Panc1 (cell line): ENCODE results near the gene MEIS3. TPM values are rescaled to one million over a fixed set of nuclear protein-coding genes. Genes with fewer than 3 reads are reported as not detected.

ENCODE experiments used
- ATAC-seq: fragments of 200-7000 bp; cut with Tn5 transposase; 2 replicates; pipeline ENCODE4 v1.9.1; 2020; ENCODE audit warnings: mild to moderate bottlenecking, moderate library complexity
- BruUV-seq: library from RNA; stranded (reverse); fragments of 400-500 nt; replicated peaks from 2 replicates; lab custom pipeline; 2021; lab: Mats Ljungman, UMichigan
- CTCF ChIA-PET: fragments of 300-600 bp; sonication (Branson Sonifier 250); formaldehyde crosslinking; loops from one replicate; lab custom pipeline; 2022; ENCODE audit warnings: antibody characterized with exemption; lab: Charles Lee
- POLR2A ChIA-PET: fragments of 300-600 bp; sonication (Branson Sonifier 250); formaldehyde crosslinking; loops from one replicate; lab custom pipeline; 2022; ENCODE audit warnings: antibody characterized with exemption; lab: Charles Lee
- DNase-seq: peaks from one replicate; pipeline ENCODE4 v3.0.0-alpha.2; 2010; ENCODE audit warnings: low read depth, low spot score
- H3K27ac ChIP-seq: 2 replicates; pipeline ENCODE4 v1.5.1; 2011; ENCODE audit warnings: mild to moderate bottlenecking, low read length, inconsistent platforms
- H3K27me3 ChIP-seq: fragments of 200-500 bp; sonication (Bioruptor generic); 2 replicates; pipeline ENCODE4 v1.6.0; 2014; ENCODE audit warnings: low read length, inconsistent platforms; ENCODE audit not compliant: control insufficient read depth, insufficient read depth
- H3K36me3 ChIP-seq: fragments of 200-500 bp; sonication (Bioruptor generic); 2 replicates; pipeline ENCODE4 v1.5.1; 2014; ENCODE audit warnings: inconsistent platforms, mild to moderate bottlenecking, low read length, moderate library complexity; ENCODE audit not compliant: control insufficient read depth, insufficient read depth
- H3K4me1 ChIP-seq: 2 replicates; pipeline ENCODE4 v1.5.1; 2011; ENCODE audit warnings: inconsistent platforms, mild to moderate bottlenecking, low read length, moderate library complexity; ENCODE audit not compliant: control insufficient read depth, insufficient read depth
- H3K4me3 ChIP-seq, 2 experiments: 2 replicates each; pipeline ENCODE4 v1.5.1; 2011 to 2012; ENCODE audit warnings: low read depth in 2 of 2, low read length in 2 of 2, mild to moderate bottlenecking in 2 of 2, inconsistent platforms in 1 of 2, moderate library complexity in 1 of 2
- H3K9me3 ChIP-seq: fragments of 200-500 bp; sonication (Bioruptor generic); 2 replicates; pipeline ENCODE4 v1.5.1; 2014; ENCODE audit warnings: low read depth, mild to moderate bottlenecking, inconsistent platforms, low read length, moderate library complexity; ENCODE audit not compliant: control insufficient read depth, insufficient read depth
- CTCF ChIP-seq: fragments of 450-650 bp; IDR thresholded peaks from 2 replicates; pipeline ENCODE4 v1.5.1; 2017; ENCODE audit warnings: mild to moderate bottlenecking
- POLR2AphosphoS5 ChIP-seq: IDR thresholded peaks from 2 replicates; pipeline ENCODE4 v1.6.1; 2012; ENCODE audit warnings: mild to moderate bottlenecking, low read depth, low read length, moderate library complexity
- REST ChIP-seq, 2 experiments: IDR thresholded peaks; 2 replicates each; pipeline ENCODE4 v1.6.1; 2011 to 2012; ENCODE audit warnings: low read depth in 2 of 2, control low read depth in 1 of 2, low read length in 1 of 2, mild to moderate bottlenecking in 1 of 2, moderate library complexity in 1 of 2; ENCODE audit not compliant: insufficient read depth in 1 of 2
- SIN3A ChIP-seq: IDR thresholded peaks from 2 replicates; pipeline ENCODE4 v1.6.1; 2012; ENCODE audit warnings: low read depth, mild to moderate bottlenecking, low read length, moderate library complexity, borderline replicate concordance; ENCODE audit not compliant: insufficient read depth
- TCF7L2 ChIP-seq: IDR thresholded peaks from 2 replicates; pipeline ENCODE4 v1.6.1; 2011; ENCODE audit warnings: mild to moderate bottlenecking, low read depth, low read length, inconsistent platforms
- in situ Hi-C: cut with HindIII; loops from 2 replicates; pipeline ENCODE4 v1.10.0; 2016; ENCODE audit warnings: low sequenced_read_pairs, low pct_unique_long_range_greater_than_20kb
- intact Hi-C: fragments of 100-400 bp; cut with micrococcal nuclease; formaldehyde crosslinking; loops from one replicate; pipeline ENCODE4 v1.10.0; 2022; ENCODE audit not compliant: unreplicated experiment
- total RNA-seq: library from RNA; stranded (reverse); gene quantifications from one replicate; pipeline ENCODE4 v1.2.1, GENCODE V29; 2021; ENCODE audit not compliant: unreplicated experiment

The MEIS3 gene
- total RNA-seq, 1 experiment from 2014 or later: 11.3 TPM

GRCh38 chr19:47380559-47380958 lies 38.8 kb downstream of the MEIS3 start:
- Histone ChIP-seq H3K27ac (no peak overlapping the region), H3K4me1 (no peaks in the 10 kb centered on the region), H3K36me3 (no peaks in the 10 kb centered on the region; the same call in 1 of the 2 replicates), H3K4me3 (no peak overlapping the region), H3K27me3 (no peaks in the 10 kb centered on the region), H3K9me3 (no peaks in the 10 kb centered on the region)
- DNase-seq: no peak
- TF ChIP-seq SIN3A (no peak), REST (IDR thresholded peaks at IDR 0.05; ENCODE audit: insufficient read depth in 1 of 2, low read depth in 2 of 2, low read length in 1 of 2) (no peak), CTCF (no peak), TCF7L2 (no peak), POLR2AphosphoS5 (no peak)
- no peak for ATAC-seq
- intact Hi-C loops: no loop called here
- no TSS peak for BruUV-seq
- in situ Hi-C loops: no loop called here
- ChIA-PET CTCF (no interaction called here), POLR2A (no interaction called here)

GRCh38 chr19:47379381-47379938 lies 39.9 kb downstream of the MEIS3 start:
- no TSS peak for BruUV-seq

More at GRCh38 chr19:47379381-47379938, 39.9 kb downstream of the MEIS3 start:
- no peak overlapping the region for H3K4me3 ChIP-seq
- DNase-seq (no peak), ATAC-seq (no peak)
- H3K27ac ChIP-seq: no peak overlapping the region
- H3K9me3 ChIP-seq: no peaks in the 10 kb centered on the region
- no peaks in the 10 kb centered on the region for H3K27me3 ChIP-seq
- CTCF ChIA-PET: no interaction called here
- no peak for TF ChIP-seq REST (IDR thresholded peaks at IDR 0.05; ENCODE audit: insufficient read depth in 1 of 2, low read depth in 2 of 2, low read length in 1 of 2)
- no peak for TF ChIP-seq POLR2AphosphoS5
- no peak for TF ChIP-seq CTCF
- TF ChIP-seq SIN3A: no peak
- no peak for TF ChIP-seq TCF7L2
- no peaks in the 10 kb centered on the region for H3K4me1 ChIP-seq
- intact Hi-C loops: no loop called here
- in situ Hi-C loops: no loop called here
- H3K36me3 ChIP-seq: no peaks in the 10 kb centered on the region; the same call in 1 of the 2 replicates
- POLR2A ChIA-PET: no interaction called here
